Duodenal mucosa (tissue), 2 donors: ENCODE data around the gene SREK1.

ENCODE experiments used
- H3K27ac ChIP-seq: one replicate; pipeline ENCODE4 v1.7.0; 2013; ENCODE audit warnings: low read depth, low read length
- H3K27me3 ChIP-seq, 2 donors: one replicate each; pipeline ENCODE4 v1.7.0; 2013; ENCODE audit warnings: low read length in 2 of 2, control low read depth in 1 of 2; ENCODE audit not compliant: insufficient read depth in 2 of 2, control insufficient read depth in 1 of 2
- H3K36me3 ChIP-seq, 2 donors: one replicate each; pipeline ENCODE4 v1.7.0; 2013; ENCODE audit warnings: low read length in 2 of 2, control low read depth in 1 of 2; ENCODE audit not compliant: insufficient read depth in 2 of 2, control insufficient read depth in 1 of 2
- H3K4me1 ChIP-seq, 2 donors: one replicate each; pipeline ENCODE4 v1.7.0; 2013; ENCODE audit warnings: low read length in 2 of 2, control low read depth in 1 of 2; ENCODE audit not compliant: insufficient read depth in 2 of 2, control insufficient read depth in 1 of 2
- H3K4me3 ChIP-seq, 2 donors: one replicate each; pipeline ENCODE4 v1.7.0; 2013; ENCODE audit warnings: low read length in 2 of 2, low read depth in 1 of 2
- H3K9ac ChIP-seq, 2 donors: one replicate each; pipeline ENCODE4 v1.7.0; 2013; ENCODE audit warnings: low read length in 2 of 2, low read depth in 1 of 2
- H3K9me3 ChIP-seq, 2 donors: one replicate each; pipeline ENCODE4 v1.7.0; 2013; ENCODE audit warnings: low read length in 2 of 2, control low read depth in 1 of 2; ENCODE audit not compliant: control insufficient read depth in 1 of 2

Gene SREK1

DNA sequence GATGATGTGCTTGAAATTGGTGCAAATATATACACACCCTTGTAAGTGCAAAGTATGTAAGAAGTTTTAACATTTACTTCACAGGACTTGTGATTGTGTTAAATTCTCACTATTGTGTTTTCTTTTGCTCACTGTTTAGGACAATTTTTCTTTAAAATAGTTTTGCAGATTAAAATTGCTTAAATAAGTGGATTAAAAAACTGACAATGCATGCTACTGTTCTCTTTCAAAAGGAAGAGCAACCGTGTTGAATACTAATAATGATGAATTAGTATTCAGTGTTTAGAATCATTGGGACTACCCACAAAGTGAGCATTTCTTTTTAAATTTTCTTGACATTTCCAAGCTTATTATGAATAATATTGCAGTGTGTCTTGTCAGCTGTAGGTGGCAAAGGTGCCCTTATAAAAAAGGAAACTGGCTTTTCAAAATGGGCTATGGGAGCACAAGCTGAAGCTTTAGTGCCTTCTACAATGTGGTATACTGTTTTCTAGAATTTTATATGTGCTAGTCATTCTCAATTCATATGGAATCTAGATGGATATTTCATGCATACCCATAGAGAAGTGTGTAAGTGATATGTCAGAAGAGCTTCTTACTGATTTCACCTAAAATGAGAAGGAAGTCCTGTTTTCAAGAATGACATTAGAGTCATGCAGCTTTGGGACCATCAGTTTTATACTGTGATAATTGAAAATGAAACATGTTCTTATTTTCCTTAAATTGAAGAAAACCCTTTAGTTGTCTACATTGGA, 35.4 kb downstream of the SREK1 start:
- Histone ChIP-seq H3K36me3 (peaks cover 23 to 58% of the 10 kb centered on the region in 2 donors), H3K9ac (no peak overlapping the region), H3K27me3 (no peaks in the 10 kb centered on the region), H3K4me1 (no peaks in the 10 kb centered on the region), H3K27ac (no peak overlapping the region), H3K9me3 (no peaks in the 10 kb centered on the region), H3K4me3 (no peak overlapping the region)

DNA sequence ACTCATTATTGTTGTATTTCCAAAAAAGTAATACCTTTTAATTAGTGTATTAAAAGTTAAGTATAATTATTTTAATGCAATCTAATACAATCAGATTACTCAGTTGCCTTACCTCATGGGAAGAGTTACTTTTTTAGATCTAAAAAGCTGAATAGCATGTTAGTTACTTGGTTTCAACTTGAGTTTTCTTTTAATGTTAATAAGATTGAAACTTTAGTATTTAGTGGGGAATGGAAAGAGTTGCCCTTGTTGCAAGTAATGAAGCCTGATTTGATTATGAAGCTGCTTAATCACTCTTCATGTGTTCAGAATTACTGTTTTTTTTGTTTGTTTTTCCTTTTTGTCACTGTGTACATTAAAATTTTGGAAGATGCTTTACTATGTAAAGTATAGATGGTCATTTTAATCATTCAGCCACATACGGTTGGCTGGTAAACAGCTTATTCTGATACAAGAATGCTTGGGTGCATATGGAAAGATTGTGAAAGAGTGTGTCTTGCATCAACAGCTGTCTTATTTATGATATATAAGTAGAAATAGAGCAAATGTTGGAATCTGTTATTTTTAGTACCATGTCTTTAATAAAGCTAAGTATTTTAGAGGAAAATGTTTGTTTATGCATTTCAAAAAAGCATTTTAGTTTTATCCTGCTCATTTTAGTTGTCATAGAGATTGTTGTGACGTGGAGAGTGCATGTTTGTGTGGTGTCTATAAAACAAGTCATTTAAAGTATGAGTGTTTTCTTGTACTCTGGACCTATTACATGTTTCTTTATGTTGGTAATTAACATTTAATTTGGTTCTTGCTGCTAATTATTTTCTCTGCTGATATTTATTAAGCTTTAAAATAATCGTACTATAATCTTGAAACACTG, 36.4 kb downstream of the SREK1 start:
- Histone ChIP-seq H3K36me3 (peaks cover 18 to 53% of the 10 kb centered on the region in 2 donors), H3K27ac (no peak overlapping the region), H3K4me1 (no peaks in the 10 kb centered on the region), H3K9ac (no peak overlapping the region), H3K4me3 (no peak overlapping the region), H3K27me3 (no peaks in the 10 kb centered on the region), H3K9me3 (no peaks in the 10 kb centered on the region)

DNA sequence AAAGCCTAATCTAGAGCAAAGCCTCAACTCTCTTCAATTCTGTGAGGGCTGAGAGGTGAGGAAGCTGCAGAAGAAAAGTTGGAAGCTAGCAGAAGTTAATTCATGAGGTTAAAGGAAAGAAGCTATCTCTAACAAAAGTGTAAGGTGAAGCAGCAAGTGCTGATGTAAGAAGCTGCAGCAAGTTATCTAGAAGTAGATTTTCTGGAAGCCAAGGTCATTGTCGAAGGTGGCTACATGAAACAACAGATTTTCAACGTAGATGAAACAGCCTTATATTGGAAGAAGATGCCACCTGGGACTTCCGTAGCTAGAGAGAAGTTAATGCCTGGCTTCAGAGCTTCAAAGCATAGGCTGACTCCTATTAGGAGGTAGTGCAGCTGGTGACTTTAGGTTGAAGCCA, 42.0 kb downstream of the SREK1 start:
- Histone ChIP-seq H3K27ac (no peak overlapping the region), H3K27me3 (no peaks in the 10 kb centered on the region), H3K36me3 (peaks cover 3 to 10% of the 10 kb centered on the region in 2 donors), H3K9me3 (no peaks in the 10 kb centered on the region), H3K4me3 (no peak overlapping the region), H3K9ac (no peak overlapping the region), H3K4me1 (no peaks in the 10 kb centered on the region)

DNA sequence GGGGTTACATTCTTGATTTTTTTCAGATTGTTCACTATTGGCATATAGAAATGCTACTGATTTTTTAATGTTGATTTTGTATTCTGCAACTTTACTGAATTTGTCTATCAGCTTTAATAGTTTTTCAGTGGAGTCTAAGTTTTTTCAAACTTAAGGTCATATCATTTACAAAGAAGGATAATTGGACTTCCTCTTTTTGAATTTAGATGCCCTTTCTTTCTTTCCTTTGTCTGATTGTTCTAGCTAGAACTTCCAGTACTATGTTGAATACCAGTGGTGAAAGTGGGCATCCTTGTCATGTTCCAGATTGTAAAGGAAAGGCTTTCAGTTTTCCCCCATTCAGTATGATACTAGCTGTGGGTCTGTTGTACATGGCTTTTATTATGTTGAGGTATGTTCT, 49.3 kb downstream of the SREK1 start:
- Histone ChIP-seq H3K4me3 (no peak overlapping the region), H3K27ac (no peak overlapping the region), H3K36me3 (no peaks in the 10 kb centered on the region), H3K27me3 (no peaks in the 10 kb centered on the region), H3K4me1 (no peaks in the 10 kb centered on the region), H3K9ac (no peak overlapping the region), H3K9me3 (no peaks in the 10 kb centered on the region)

DNA sequence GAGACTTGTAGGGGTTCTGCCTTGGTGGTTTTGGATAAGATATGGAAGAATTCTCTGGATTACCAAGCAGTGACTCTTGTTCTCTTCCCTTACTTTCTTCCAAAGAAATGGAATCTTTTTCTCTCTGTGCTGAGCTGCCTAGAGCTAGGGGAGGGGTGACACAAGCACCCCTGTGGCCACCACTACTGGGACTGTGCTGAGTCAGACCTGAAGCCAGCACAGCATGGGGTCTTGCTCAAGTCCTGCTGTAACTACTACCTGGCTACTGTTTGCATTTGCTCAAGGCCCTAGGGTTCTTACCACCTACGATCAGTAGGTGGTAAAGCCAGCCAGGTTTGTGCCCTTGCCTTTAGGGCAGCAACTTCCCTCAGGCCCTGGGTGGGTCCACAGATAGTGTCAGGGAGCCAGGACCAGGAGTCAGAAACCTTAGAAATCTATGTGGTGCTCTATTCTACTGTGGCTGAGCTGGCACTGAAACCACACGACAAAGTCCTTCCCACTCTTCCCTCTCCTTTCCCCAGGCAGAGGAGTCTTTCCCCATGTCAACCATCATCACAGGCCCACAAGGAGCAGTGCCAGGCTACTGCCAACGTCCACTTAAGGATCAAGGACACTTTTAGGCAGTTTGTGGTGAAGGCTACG, 53.8 kb downstream of the SREK1 start:
- H3K36me3 ChIP-seq = no peaks in the 10 kb centered on the region
- no peak overlapping the region for H3K9ac ChIP-seq
- H3K4me1 ChIP-seq = no peaks in the 10 kb centered on the region
- no peak overlapping the region for H3K4me3 ChIP-seq
- H3K9me3 ChIP-seq = no peaks in the 10 kb centered on the region
- H3K27me3 ChIP-seq = no peaks in the 10 kb centered on the region
- no peak overlapping the region for H3K27ac ChIP-seq

DNA sequence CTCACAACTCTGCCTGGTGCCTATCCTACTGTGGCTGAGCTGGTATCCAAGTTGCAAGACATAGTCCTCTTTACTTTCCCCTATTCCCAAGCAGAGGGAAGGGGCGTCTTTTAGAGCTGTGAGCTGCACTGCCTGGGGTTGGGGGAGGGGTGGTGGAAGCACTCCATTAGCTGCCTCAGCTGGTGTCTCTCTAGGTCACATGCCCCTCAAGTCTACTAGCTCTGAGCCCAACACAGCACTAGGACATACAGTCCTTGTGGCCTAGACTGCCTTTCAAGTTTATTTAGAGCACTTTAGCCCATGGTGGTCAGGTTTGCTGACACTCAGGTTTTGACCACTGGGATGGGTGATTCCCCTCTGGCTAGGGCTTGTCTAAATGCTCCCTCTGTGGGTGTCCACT, 54.7 kb downstream of the SREK1 start:
- H3K27ac ChIP-seq = no peak overlapping the region
- no peaks in the 10 kb centered on the region for H3K27me3 ChIP-seq
- no peaks in the 10 kb centered on the region for H3K9me3 ChIP-seq
- no peak overlapping the region for H3K4me3 ChIP-seq
- no peaks in the 10 kb centered on the region for H3K4me1 ChIP-seq
- H3K9ac ChIP-seq = no peak overlapping the region
- no peaks in the 10 kb centered on the region for H3K36me3 ChIP-seq

DNA sequence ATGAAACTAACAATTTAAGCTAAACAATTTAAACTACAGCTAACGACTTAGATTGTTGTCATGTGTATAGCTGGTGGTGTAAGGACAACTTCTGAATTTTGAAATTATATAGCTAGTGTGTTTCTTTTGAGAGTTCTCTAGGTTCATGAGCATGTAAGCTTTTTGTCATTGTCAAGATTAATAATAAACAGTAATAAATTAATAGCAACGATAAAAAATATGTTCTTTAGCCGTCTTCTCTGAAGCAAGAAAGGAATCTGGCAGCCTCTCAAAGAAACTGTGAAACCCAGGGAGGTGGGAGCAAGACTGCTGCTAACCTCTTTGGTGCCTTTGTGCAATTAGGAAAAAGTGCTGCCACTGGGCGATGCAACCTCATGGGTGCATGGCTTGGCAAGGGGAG, 59.4 kb downstream of the SREK1 start:
- no peaks in the 10 kb centered on the region for H3K36me3 ChIP-seq
- no peaks in the 10 kb centered on the region for H3K27me3 ChIP-seq
- no peak overlapping the region for H3K27ac ChIP-seq
- H3K4me1 ChIP-seq = no peaks in the 10 kb centered on the region
- no peaks in the 10 kb centered on the region for H3K9me3 ChIP-seq
- no peak overlapping the region for H3K4me3 ChIP-seq
- no peak overlapping the region for H3K9ac ChIP-seq

DNA sequence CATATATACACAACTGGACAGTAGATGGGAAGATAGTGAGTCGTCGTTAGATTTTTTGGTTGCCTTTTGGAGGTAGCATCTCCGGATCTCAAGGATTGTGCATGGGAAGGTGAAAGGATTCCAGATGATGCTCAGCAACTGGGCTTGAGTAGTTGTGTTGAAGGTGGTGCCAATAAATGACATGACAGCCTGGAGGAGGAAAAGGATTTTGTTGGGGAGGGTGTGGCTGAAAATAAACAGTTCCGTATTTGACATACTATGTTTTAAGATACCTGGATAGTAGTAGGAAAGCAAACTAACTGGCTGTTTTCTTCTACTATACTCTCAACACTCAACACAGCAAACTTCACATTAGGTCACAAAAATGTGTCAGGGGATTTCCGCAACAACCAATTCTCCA, 62.4 kb downstream of the SREK1 start:
- Histone ChIP-seq H3K9me3 (no peaks in the 10 kb centered on the region), H3K36me3 (no peaks in the 10 kb centered on the region), H3K4me3 (no peak overlapping the region), H3K4me1 (no peaks in the 10 kb centered on the region), H3K27ac (no peak overlapping the region), H3K9ac (no peak overlapping the region), H3K27me3 (no peaks in the 10 kb centered on the region)

DNA sequence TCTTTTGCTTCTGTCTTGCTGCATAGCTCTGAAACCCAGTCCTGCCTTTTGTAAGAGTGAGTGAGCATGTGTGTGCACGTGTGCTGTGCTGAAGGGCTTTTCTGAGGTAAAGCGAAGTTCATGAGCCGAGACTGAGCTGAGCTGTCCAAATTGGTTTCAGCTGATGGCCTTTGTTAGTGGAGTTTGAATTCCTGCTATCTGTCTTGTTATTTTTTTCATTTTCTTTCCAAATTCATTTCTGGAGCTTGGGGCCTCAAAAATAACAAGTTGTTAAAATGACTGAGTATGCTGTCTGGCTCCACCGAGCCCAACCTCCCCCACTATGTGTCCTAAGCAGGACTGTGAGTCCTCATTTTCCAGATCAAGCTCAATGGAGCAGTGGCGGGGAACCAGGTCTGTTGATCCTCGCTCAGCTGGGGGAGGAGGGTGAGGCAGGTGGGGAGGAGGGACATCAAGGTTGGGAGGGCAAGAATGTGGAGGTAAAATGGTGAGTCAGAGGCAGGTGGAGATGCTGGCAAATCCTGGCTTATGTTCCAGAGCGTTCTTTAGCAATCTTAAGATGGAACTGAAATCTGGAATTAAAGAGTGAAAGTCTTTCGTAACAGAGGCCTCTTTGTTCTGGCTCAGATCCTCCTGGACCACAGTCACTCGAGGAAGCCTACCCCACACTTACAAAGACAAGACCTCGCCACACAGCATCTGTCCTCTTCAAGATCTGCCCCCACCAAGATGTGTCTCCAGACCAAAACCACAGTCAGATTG, 63.9 kb downstream of the SREK1 start:
- Histone ChIP-seq H3K4me1 (no peaks in the 10 kb centered on the region), H3K27me3 (no peaks in the 10 kb centered on the region), H3K9ac (no peak overlapping the region), H3K27ac (no peak overlapping the region), H3K36me3 (no peaks in the 10 kb centered on the region), H3K9me3 (no peaks in the 10 kb centered on the region), H3K4me3 (no peak overlapping the region)
